Activated T-helper 2 cell treated with anti-CD3 and anti-CD28 coated beads, Interferon-gamma antibody, Interleukin-2, Interleukin-4, amounts not matched to agents 10 μg/mL and 5 μg/mL and 100 μg/mL, durations not matched to agents 14 hours and 24 hours and 36 hours (primary cell): ENCODE results near the gene SECISBP2. TPM values are rescaled to one million over a fixed set of nuclear protein-coding genes. Genes with fewer than 3 reads are reported as not detected.

Experiments used
- DNase-seq: peaks from one replicate; pipeline ENCODE4 v3.0.0; 2021; ENCODE audit warnings: low spot score
- H3K27ac Mint-ChIP-seq: one replicate; pipeline ENCODE4 v1.8.0; 2021; ENCODE audit warnings: mixed read lengths
- H3K27me3 Mint-ChIP-seq: one replicate; pipeline ENCODE4 v1.8.0; 2021; ENCODE audit warnings: low read depth, mixed read lengths
- H3K36me3 Mint-ChIP-seq: one replicate; pipeline ENCODE4 v1.8.0; 2021; ENCODE audit warnings: low read depth, mixed read lengths
- H3K4me1 Mint-ChIP-seq: one replicate; pipeline ENCODE4 v1.8.0; 2021; ENCODE audit warnings: low read depth, mixed read lengths
- H3K4me3 Mint-ChIP-seq: one replicate; pipeline ENCODE4 v1.8.0; 2021; ENCODE audit warnings: low read depth, mild to moderate bottlenecking, moderate library complexity, mixed read lengths
- H3K9me3 Mint-ChIP-seq: one replicate; pipeline ENCODE4 v1.8.0; 2021; ENCODE audit warnings: mixed read lengths
- intact Hi-C: fragments of 100-400 bp; cut with micrococcal nuclease; formaldehyde crosslinking; loops from one replicate; pipeline ENCODE4 v1.15.1; 2023
- total RNA-seq: library from RNA; stranded (reverse); gene quantifications from 2 replicates; pipeline ENCODE4 v1.2.3, GENCODE V29; 2022

SECISBP2 gene
- total RNA-seq, 1 donor from 2014 or later: 51.3 TPM

- Mint-ChIP-seq H3K9me3 (no peaks in the 10 kb centered on the region), H3K27me3 (no peaks in the 10 kb centered on the region), H3K4me1 (peaks cover 46% of the 10 kb centered on the region), H3K27ac (peak overlapping the region; percentile 100), H3K4me3 (peak overlapping the region; percentile 97), H3K36me3 (peaks cover 66% of the 10 kb centered on the region)
- intact Hi-C loops: loop anchor here (2.0 to 5.0 kb wide), 2 partner anchors 166 to 191 kb away; no protein-coding TSS in a partner anchor
- DNase-seq: no peak
Observed at GRCh38 chr9:89311346-89312221, 6.7 kb upstream of the SECISBP2 start.

GRCh38 chr9:89312222-89312571 lies 6.1 kb upstream of the SECISBP2 start:
- DNase-seq: no peak
- Mint-ChIP-seq H3K4me1 (peaks cover 49% of the 10 kb centered on the region), H3K27ac (peak overlapping the region; percentile 76), H3K36me3 (peaks cover 70% of the 10 kb centered on the region), H3K9me3 (no peaks in the 10 kb centered on the region), H3K27me3 (no peaks in the 10 kb centered on the region), H3K4me3 (peak overlapping the region; percentile 97)
- intact Hi-C loops: loop anchor here (5.0 kb wide), 1 partner anchor 165 kb away; no protein-coding TSS in a partner anchor

GRCh38 chr9:89313842-89314241 lies 4.5 kb upstream of the SECISBP2 start:
- H3K36me3 Mint-ChIP-seq: peaks cover 75% of the 10 kb centered on the region
- H3K4me1 Mint-ChIP-seq: peaks cover 57% of the 10 kb centered on the region
- H3K27me3 Mint-ChIP-seq: no peaks in the 10 kb centered on the region
- no peaks in the 10 kb centered on the region for H3K9me3 Mint-ChIP-seq
- DNase-seq: no peak
- intact Hi-C loops: loop anchor here (5.0 kb wide), 1 partner anchor 163 kb away; no protein-coding TSS in a partner anchor
- peak overlapping the region; percentile 80 for H3K27ac Mint-ChIP-seq
- peak overlapping the region; percentile 97 for H3K4me3 Mint-ChIP-seq

GRCh38 chr9:89314955-89315354 lies 3.3 kb upstream of the SECISBP2 start:
- H3K27ac Mint-ChIP-seq: peak overlapping the region; percentile 44
- H3K4me3 Mint-ChIP-seq: peak overlapping the region; percentile 97
- no peaks in the 10 kb centered on the region for H3K9me3 Mint-ChIP-seq
- no peaks in the 10 kb centered on the region for H3K27me3 Mint-ChIP-seq
- H3K4me1 Mint-ChIP-seq: peaks cover 64% of the 10 kb centered on the region
- peaks cover 81% of the 10 kb centered on the region for H3K36me3 Mint-ChIP-seq
- no peak for DNase-seq
- intact Hi-C loops: loop anchor here (5.0 kb wide), 1 partner anchor 162 kb away; no protein-coding TSS in a partner anchor

GRCh38 chr9:89315482-89315881 lies 2.8 kb upstream of the SECISBP2 start:
- intact Hi-C loops: no loop called here
- Mint-ChIP-seq H3K27ac (peak overlapping the region; percentile 44), H3K4me3 (no peak overlapping the region), H3K4me1 (peaks cover 66% of the 10 kb centered on the region), H3K36me3 (peaks cover 84% of the 10 kb centered on the region), H3K27me3 (no peaks in the 10 kb centered on the region), H3K9me3 (no peaks in the 10 kb centered on the region)
- no peak for DNase-seq

- peak overlapping the region; percentile 98 for H3K27ac Mint-ChIP-seq
- peaks cover 74% of the 10 kb centered on the region for H3K4me1 Mint-ChIP-seq
- no peak for DNase-seq
- intact Hi-C loops: no loop called here
- no peaks in the 10 kb centered on the region for H3K9me3 Mint-ChIP-seq
- peaks cover 91% of the 10 kb centered on the region for H3K36me3 Mint-ChIP-seq
- H3K4me3 Mint-ChIP-seq: peak overlapping the region; percentile 87
- H3K27me3 Mint-ChIP-seq: no peaks in the 10 kb centered on the region
Observed at GRCh38 chr9:89317282-89317681, 1.0 kb upstream of the SECISBP2 start.

GRCh38 chr9:89319015-89319905 lies 960 bp downstream of the SECISBP2 start:
- Mint-ChIP-seq H3K4me1 (peaks cover 77% of the 10 kb centered on the region), H3K27me3 (no peaks in the 10 kb centered on the region), H3K27ac (peak overlapping the region; percentile 98), H3K36me3 (peaks cover 83% of the 10 kb centered on the region), H3K4me3 (peak overlapping the region; percentile 88), H3K9me3 (no peaks in the 10 kb centered on the region)
- intact Hi-C loops: loop anchor here (2.0 kb wide), 5 partner anchors 104 to 230 kb away; partner anchors contain the start of gene SEMA4D
- no peak for DNase-seq

- H3K9me3 Mint-ChIP-seq: no peaks in the 10 kb centered on the region
- no peak for DNase-seq
- intact Hi-C loops: no loop called here
- H3K27me3 Mint-ChIP-seq: no peaks in the 10 kb centered on the region
- no peak overlapping the region for H3K27ac Mint-ChIP-seq
- H3K36me3 Mint-ChIP-seq: peaks cover 61% of the 10 kb centered on the region
- H3K4me3 Mint-ChIP-seq: no peak overlapping the region
- H3K4me1 Mint-ChIP-seq: peaks cover 42% of the 10 kb centered on the region
Observed at GRCh38 chr9:89323390-89323789, 5.1 kb downstream of the SECISBP2 start.

- DNase-seq: no peak
- peaks cover 27% of the 10 kb centered on the region for H3K4me1 Mint-ChIP-seq
- no peaks in the 10 kb centered on the region for H3K9me3 Mint-ChIP-seq
- H3K27ac Mint-ChIP-seq: no peak overlapping the region
- peaks cover 65% of the 10 kb centered on the region for H3K36me3 Mint-ChIP-seq
- intact Hi-C loops: no loop called here
- no peak overlapping the region for H3K4me3 Mint-ChIP-seq
- H3K27me3 Mint-ChIP-seq: no peaks in the 10 kb centered on the region
Observed at GRCh38 chr9:89325733-89326132, 7.4 kb downstream of the SECISBP2 start.

GRCh38 chr9:89328064-89328463 lies 9.8 kb downstream of the SECISBP2 start:
- Mint-ChIP-seq H3K4me3 (no peak overlapping the region), H3K27me3 (no peaks in the 10 kb centered on the region), H3K9me3 (no peaks in the 10 kb centered on the region), H3K36me3 (peaks cover 60% of the 10 kb centered on the region), H3K27ac (no peak overlapping the region), H3K4me1 (peaks cover 10% of the 10 kb centered on the region)
- intact Hi-C loops: no loop called here
- DNase-seq: no peak

- peaks cover 2% of the 10 kb centered on the region for H3K4me1 Mint-ChIP-seq
- peaks cover 67% of the 10 kb centered on the region for H3K36me3 Mint-ChIP-seq
Observed at GRCh38 chr9:89329917-89330316, 11.6 kb downstream of the SECISBP2 start.

GRCh38 chr9:89330513-89330912 lies 12.2 kb downstream of the SECISBP2 start:
- DNase-seq: no peak
- no peak overlapping the region for H3K4me3 Mint-ChIP-seq
- no peaks in the 10 kb centered on the region for H3K9me3 Mint-ChIP-seq
- no peaks in the 10 kb centered on the region for H3K27me3 Mint-ChIP-seq
- H3K4me1 Mint-ChIP-seq: peaks cover 2% of the 10 kb centered on the region
- intact Hi-C loops: no loop called here
- H3K27ac Mint-ChIP-seq: no peak overlapping the region
- peaks cover 68% of the 10 kb centered on the region for H3K36me3 Mint-ChIP-seq

More at GRCh38 chr9:89329917-89330316, 11.6 kb downstream of the SECISBP2 start:
- Mint-ChIP-seq H3K27ac (no peak overlapping the region), H3K27me3 (no peaks in the 10 kb centered on the region), H3K9me3 (no peaks in the 10 kb centered on the region), H3K4me3 (no peak overlapping the region)
- no peak for DNase-seq
- intact Hi-C loops: no loop called here
